Measurements from ENCODE around the gene SNX1.

DNA sequence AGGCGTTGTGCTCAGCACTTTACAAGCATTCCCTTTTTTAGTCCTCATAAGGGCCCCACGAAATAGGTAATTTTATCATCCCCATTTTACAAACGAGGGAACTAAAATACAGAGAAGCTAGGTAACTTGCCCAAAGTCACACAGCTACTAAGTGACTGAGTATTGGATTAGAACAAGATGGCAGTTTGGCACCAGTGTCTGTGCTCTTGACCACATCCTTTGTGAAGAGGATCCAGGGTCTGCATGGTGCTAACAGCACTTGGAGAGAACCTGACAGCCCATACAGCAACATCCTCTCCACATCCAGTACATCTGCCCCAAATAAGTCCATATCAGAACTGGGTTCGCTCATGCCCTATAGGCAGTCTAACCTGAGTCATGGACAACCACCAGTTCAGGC, 27.6 kb upstream of the SNX1 start:
- TF ChIP-seq, protein P1, sequence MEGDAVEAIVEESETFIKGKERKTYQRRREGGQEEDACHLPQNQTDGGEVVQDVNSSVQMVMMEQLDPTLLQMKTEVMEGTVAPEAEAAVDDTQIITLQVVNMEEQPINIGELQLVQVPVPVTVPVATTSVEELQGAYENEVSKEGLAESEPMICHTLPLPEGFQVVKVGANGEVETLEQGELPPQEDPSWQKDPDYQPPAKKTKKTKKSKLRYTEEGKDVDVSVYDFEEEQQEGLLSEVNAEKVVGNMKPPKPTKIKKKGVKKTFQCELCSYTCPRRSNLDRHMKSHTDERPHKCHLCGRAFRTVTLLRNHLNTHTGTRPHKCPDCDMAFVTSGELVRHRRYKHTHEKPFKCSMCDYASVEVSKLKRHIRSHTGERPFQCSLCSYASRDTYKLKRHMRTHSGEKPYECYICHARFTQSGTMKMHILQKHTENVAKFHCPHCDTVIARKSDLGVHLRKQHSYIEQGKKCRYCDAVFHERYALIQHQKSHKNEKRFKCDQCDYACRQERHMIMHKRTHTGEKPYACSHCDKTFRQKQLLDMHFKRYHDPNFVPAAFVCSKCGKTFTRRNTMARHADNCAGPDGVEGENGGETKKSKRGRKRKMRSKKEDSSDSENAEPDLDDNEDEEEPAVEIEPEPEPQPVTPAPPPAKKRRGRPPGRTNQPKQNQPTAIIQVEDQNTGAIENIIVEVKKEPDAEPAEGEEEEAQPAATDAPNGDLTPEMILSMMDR (conservative IDR thresholded peaks at IDR 0.05 in 1 of 2, IDR thresholded peaks at IDR 0.05 in 1 of 2; ENCODE audit: low read depth in 1 of 2, low read length in 2 of 2), result no peak
- no peak for TF ChIP-seq EZH2 (IDR thresholded peaks at IDR 0.05; ENCODE audit: low read length, missing control alignments)
